Stimulated activated CD4-positive, alpha-beta T cell treated with anti-CD3 and anti-CD28 coated beads, Interleukin-15, amount 100 ng/mL, for 1 hour (primary cell): Measurements from ENCODE around the gene P4HA3.
"Not testable (repeated sequence)": the region's sequence is repeated elsewhere in the genome, so short reads cannot be mapped to it uniquely, and the experiment has no call there.

Experiments
- DNase-seq, 2 donors: peaks; one replicate each; pipeline ENCODE4 v3.0.0-alpha.2; 2020; ENCODE audit warnings: low read depth in 1 of 2, low spot score in 1 of 2

P4HA3 gene

GRCh38 chr11:74311352-74311926 lies at the start of gene P4HA3:
TSS of gene P4HA3 (minus strand) at chr11:74311640. CDS start at chr11:74311611, 29 bp downstream.
- DNase-seq, result peak in 1 of 2 donors; percentile 51

DNA sequence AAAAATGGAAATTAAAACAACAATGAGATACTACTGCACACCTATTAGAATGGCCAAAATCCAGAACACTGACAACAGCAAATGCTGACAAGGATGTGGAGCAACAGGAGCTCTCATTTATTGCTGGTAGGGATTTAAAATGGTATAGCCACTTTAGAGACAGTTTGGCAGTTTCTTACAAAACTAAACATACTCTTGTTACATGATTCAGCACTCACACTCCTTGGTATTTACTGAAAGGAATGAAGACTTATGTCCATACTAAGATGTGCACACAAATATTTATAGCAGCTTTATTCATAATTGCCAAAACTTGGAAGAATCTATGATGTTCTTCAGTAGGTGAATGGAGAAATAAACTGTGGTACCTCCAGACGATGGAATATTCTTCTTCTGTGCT lies 46.0 kb upstream of the P4HA3 start:
- DNase-seq, result no peak

GRCh38 chr11:74355626-74356025 lies 44.2 kb upstream of the P4HA3 start:
- no peak for DNase-seq

DNA sequence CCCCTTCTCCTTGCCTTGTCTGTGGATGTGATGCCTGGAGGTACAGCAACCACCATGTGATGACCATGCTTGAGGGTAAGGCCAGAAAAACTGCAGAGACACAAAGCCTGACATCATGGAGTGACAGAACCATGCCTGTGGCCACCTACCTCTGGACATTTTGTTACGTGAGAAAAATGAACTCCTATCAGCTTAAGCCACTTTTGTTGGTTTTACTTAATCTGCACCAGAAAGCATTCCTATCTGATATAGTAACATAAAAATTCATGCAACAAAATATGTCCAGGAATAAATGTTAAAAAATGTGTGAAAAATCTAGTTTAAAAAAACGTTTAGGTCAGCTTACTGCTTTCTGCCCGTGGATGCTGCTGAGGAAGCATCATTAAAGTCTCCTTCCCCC lies 42.6 kb upstream of the P4HA3 start:
- no peak for DNase-seq

GRCh38 chr11:74347381-74347780 lies 35.9 kb upstream of the P4HA3 start:
- no peak for DNase-seq

- DNase-seq, result no peak
Observed at GRCh38 chr11:74345420-74345819, 34.0 kb upstream of the P4HA3 start.

DNA sequence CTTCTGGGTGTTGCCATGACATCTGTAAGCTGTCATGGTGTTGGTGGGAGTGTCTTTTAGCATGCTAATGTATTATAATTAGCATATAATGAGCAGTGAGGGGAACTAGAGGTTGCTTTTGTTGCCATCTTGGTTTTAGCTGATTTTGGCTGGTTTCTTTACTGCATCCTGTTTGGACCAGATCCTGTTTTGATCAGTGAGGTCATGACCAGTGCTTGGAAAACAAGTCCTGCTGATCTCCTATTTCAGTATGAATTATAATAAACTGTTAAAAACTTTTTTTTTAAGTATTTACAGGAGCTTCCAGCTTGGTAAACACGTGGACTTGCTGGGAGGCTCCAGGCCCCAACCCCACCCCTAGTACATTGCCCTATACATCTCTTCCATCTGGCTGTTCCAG lies 30.5 kb upstream of the P4HA3 start:
- no peak for DNase-seq

DNA sequence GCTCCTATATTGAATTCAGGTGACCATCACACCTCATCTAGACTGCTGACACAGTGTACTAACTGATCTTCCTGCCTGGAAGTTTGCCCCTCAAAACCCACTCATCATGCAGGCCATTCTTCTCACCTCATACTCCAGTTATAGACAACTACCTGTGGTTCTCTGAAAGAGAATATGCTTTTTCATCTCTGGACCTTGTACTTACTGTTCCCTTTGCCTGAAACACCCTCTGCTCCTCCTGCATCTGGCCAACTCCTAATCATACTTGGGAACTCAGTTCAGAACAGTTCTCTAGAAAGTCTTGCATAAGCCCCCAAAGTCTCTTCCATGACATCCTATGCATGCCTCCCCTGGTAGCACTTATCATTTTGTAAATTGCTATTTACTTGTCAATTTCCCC lies 28.2 kb upstream of the P4HA3 start:
- DNase-seq, result no peak

- DNase-seq, result no peak
Observed at GRCh38 chr11:74338963-74339362, 27.5 kb upstream of the P4HA3 start.

- DNase-seq, result no peak
Observed at GRCh38 chr11:74333193-74333592, 21.8 kb upstream of the P4HA3 start.

DNA sequence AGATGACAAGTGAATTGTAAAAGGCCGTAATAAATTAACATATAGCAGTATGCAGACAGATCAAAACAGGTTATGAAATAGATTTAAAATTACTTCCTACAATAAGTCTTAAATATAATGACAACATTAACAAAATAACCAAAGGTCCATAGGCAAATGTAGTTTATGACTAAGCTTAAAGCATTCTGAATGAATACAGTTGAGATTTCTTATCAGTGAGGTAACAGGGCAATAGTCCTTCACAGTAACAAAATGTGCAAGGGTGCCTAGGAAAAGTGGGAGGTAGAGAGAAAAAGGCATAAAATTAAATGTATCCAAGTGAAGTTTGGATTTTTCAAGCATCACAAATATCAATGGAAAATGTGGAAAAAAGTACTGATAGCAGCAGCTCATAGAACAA lies 20.9 kb upstream of the P4HA3 start:
- no peak for DNase-seq

GRCh38 chr11:74331000-74331399 lies 19.6 kb upstream of the P4HA3 start:
- not testable (repeated sequence) for DNase-seq

- DNase-seq, result no peak
Observed at GRCh38 chr11:74330075-74330858, 18.8 kb upstream of the P4HA3 start.

DNA sequence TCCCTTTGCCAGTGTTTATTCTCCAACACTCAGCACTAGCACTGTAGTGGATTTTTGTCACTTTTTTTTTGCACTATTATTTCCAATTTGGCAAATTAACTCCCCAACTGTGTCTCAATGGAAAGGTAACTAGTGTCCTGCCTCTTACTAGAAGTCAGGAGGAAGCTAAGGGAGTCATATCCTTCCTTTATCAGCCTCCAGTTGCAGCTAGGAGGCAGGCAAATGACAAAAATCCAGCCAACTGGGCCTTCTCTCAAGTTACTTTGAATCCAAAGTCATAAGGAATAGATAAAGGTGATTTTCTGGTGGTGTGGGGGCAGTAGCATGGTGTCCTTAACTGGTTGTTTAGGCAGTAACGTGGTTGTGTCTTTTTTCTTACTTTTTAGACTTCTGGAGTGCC lies 15.6 kb upstream of the P4HA3 start:
- no peak for DNase-seq

DNA sequence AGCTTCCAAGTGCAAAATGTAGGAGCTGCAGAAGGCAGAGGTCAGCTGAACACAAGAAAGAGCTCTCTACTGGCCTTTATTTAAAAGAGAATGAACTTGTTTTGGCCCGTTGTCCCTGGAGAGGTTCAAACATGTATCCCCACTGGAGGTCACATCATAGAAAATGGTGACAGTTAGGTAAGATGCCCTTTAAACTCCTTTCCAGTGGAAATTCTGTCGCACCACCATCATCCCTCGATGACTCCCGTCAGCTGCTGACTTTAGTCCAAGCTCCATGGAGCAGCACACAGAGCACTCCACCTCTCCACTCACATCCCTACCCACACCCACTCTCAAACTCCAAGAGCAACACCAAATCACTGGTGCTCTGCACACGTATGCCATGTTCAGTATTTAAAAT lies 15.2 kb upstream of the P4HA3 start:
- DNase-seq, result no peak

DNA sequence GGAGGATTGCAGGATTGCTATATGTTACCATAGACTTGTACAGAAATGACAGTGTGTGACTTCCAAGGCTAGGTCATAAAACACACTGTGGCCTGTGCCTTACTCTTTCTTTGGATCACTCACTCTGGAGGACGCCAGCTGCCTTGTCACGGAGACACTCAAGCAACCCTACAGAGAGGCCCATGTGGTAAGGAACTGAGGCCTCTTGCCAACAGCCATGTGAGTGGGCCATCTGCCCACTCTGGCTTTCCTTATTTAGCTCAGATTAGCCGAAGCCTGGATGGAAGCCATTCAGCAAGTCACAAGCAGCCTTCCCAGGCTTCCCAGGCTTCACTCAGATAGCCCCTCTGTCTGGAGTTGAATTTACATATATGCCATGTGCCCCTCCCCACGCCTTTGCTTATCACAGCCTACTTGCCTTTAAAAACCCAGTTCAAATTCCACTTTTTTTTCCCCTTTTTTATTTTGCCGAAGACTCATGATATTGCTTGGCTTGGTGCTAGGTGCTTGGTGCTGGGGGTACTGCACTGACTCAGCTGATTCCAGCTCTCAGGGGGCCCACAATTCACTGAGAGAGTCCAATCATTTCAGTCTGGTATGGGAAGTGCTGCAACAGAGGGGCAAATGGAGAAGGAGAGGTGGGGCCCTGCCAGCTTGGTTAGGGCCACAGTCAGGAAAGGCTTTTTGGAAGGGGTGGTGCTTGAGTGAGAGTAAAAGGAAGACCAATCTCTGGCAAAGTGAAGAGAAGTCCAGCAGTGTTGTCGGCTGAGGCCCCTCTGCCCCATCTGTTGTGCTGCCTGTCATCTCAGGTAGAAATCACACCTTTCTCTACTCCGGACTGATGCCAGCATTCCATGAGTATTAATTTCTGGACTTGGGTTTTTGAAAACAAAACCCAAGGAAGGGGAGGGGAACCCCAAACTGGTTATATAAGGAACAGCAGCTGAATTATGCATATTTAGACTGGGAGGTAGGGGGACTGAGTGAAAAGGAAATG lies 14.5 kb upstream of the P4HA3 start:
- DNase-seq, result no peak

GRCh38 chr11:74322667-74323066 lies 11.2 kb upstream of the P4HA3 start:
- DNase-seq, result no peak

GRCh38 chr11:74321487-74322188 lies 10.2 kb upstream of the P4HA3 start:
- DNase-seq, result no peak

GRCh38 chr11:74320538-74320937 lies 9.1 kb upstream of the P4HA3 start:
- DNase-seq, result no peak

- DNase-seq, result no peak
Observed at GRCh38 chr11:74319139-74319816, 7.8 kb upstream of the P4HA3 start.
